HL-60 (cell line): ENCODE measurements around the gene BAD.

ENCODE experiments used
- POLR2AphosphoS5 ChIP-seq: IDR thresholded peaks from 2 replicates; pipeline ENCODE4 v1.6.1; 2012; ENCODE audit warnings: low read depth
- SPI1 ChIP-seq: IDR thresholded peaks from 2 replicates; pipeline ENCODE4 v1.6.1; 2012; ENCODE audit warnings: low read depth, mild to moderate bottlenecking, borderline replicate concordance
- TF ChIP-seq, protein P1 (sequence below): IDR thresholded peaks from one replicate; pipeline ENCODE4 v1.5.1; 2011; ENCODE audit warnings: low read length, control low read depth, inconsistent platforms; ENCODE audit not compliant: insufficient read depth
- TF ChIP-seq, protein P2 (sequence below): IDR thresholded peaks from 2 replicates; pipeline ENCODE4 v1.6.1; 2012; ENCODE audit warnings: low read depth; ENCODE audit not compliant: insufficient replicate concordance

DNA sequence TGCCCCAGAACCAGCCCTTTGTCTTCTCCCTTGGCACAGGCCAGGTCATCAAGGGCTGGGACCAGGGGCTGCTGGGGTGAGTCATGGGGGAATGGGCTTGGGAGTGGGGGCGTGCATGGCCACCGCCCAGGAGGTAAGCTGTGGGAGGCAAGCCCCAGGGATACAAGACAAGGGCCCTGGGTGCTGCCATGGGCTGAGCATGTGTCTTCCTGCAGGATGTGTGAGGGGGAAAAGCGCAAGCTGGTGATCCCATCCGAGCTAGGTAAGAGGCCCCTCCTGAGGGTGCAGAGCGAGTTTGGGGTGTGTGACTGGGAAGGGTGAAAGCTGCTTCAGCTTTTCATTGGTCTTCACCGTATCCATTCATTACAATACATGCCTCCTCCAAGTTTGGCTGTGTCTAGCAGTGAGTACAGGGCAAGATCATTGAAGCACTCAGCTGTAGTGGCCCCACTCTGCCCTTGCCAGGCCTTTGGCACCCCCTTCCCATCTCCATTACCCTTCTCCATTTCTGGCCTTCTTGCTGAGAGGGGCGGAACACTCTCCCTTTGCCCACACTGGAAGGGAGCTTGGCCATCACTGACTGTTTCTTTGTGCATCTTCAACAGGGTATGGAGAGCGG is 41.1 kb downstream of the BAD start:
- TF ChIP-seq POLR2AphosphoS5 (peak; percentile 61; the same call in 1 of the 2 replicates), SPI1 (no peak)
- TF ChIP-seq, protein P1, sequence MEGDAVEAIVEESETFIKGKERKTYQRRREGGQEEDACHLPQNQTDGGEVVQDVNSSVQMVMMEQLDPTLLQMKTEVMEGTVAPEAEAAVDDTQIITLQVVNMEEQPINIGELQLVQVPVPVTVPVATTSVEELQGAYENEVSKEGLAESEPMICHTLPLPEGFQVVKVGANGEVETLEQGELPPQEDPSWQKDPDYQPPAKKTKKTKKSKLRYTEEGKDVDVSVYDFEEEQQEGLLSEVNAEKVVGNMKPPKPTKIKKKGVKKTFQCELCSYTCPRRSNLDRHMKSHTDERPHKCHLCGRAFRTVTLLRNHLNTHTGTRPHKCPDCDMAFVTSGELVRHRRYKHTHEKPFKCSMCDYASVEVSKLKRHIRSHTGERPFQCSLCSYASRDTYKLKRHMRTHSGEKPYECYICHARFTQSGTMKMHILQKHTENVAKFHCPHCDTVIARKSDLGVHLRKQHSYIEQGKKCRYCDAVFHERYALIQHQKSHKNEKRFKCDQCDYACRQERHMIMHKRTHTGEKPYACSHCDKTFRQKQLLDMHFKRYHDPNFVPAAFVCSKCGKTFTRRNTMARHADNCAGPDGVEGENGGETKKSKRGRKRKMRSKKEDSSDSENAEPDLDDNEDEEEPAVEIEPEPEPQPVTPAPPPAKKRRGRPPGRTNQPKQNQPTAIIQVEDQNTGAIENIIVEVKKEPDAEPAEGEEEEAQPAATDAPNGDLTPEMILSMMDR = no peak
- TF ChIP-seq, protein P2, sequence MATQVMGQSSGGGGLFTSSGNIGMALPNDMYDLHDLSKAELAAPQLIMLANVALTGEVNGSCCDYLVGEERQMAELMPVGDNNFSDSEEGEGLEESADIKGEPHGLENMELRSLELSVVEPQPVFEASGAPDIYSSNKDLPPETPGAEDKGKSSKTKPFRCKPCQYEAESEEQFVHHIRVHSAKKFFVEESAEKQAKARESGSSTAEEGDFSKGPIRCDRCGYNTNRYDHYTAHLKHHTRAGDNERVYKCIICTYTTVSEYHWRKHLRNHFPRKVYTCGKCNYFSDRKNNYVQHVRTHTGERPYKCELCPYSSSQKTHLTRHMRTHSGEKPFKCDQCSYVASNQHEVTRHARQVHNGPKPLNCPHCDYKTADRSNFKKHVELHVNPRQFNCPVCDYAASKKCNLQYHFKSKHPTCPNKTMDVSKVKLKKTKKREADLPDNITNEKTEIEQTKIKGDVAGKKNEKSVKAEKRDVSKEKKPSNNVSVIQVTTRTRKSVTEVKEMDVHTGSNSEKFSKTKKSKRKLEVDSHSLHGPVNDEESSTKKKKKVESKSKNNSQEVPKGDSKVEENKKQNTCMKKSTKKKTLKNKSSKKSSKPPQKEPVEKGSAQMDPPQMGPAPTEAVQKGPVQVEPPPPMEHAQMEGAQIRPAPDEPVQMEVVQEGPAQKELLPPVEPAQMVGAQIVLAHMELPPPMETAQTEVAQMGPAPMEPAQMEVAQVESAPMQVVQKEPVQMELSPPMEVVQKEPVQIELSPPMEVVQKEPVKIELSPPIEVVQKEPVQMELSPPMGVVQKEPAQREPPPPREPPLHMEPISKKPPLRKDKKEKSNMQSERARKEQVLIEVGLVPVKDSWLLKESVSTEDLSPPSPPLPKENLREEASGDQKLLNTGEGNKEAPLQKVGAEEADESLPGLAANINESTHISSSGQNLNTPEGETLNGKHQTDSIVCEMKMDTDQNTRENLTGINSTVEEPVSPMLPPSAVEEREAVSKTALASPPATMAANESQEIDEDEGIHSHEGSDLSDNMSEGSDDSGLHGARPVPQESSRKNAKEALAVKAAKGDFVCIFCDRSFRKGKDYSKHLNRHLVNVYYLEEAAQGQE = no peak
